HFFc6 (cell line): ENCODE measurements around the gene BET1L. TPM values are rescaled to one million over a fixed set of nuclear protein-coding genes. Genes with fewer than 3 reads are reported as not detected.

Source experiments
- DNase-seq: peaks from one replicate; pipeline ENCODE4 v3.0.0-alpha.2; 2018
- H3K27ac Mint-ChIP-seq: 2 replicates; pipeline ENCODE4 v1.8.0; 2020; ENCODE audit warnings: mild to moderate bottlenecking, mixed read lengths
- H3K27me3 Mint-ChIP-seq: 2 replicates; pipeline ENCODE4 v1.8.0; 2021; ENCODE audit warnings: mild to moderate bottlenecking, moderate library complexity, mixed read lengths; ENCODE audit not compliant: insufficient read depth
- H3K36me3 Mint-ChIP-seq: 2 replicates; pipeline ENCODE4 v1.8.0; 2021; ENCODE audit warnings: low read depth, mixed read lengths
- H3K4me1 Mint-ChIP-seq: 2 replicates; pipeline ENCODE4 v1.8.0; 2020; ENCODE audit warnings: low read depth, mixed read lengths
- H3K4me3 Mint-ChIP-seq: 2 replicates; pipeline ENCODE4 v1.8.0; 2020; ENCODE audit warnings: mild to moderate bottlenecking, moderate library complexity, mixed read lengths
- H3K9me3 Mint-ChIP-seq: 2 replicates; pipeline ENCODE4 v1.8.0; 2020; ENCODE audit warnings: mild to moderate bottlenecking, mixed read lengths
- CTCF ChIP-seq: fragments of 200-600 bp; sonication (generic); IDR thresholded peaks from 2 replicates; pipeline ENCODE4 v1.5.0; 2021; ENCODE audit warnings: antibody characterized with exemption, mild to moderate bottlenecking
- total RNA-seq, 6 experiments: library from RNA; stranded (reverse); fragmentation: NEBNext Ultra II Directional; extraction: Animal tissue kit (Norgen Biotek cat#: 25700); gene quantifications; 2 replicates in 1 of 6; 3 replicates in 5 of 6; pipeline ENCODE4 v1.2.3, GENCODE V29; 2021

The BET1L gene
- total RNA-seq, 6 experiments from 2014 or later = 63.5 to 76.9 (median 67.2) TPM

GRCh38 chr11:252666-253065, 45.5 kb upstream of the BET1L start:
- H3K4me3 Mint-ChIP-seq = no peak overlapping the region
- no peaks in the 10 kb centered on the region for H3K4me1 Mint-ChIP-seq
- peaks cover 3% of the 10 kb centered on the region for H3K27me3 Mint-ChIP-seq
- TF ChIP-seq CTCF = no peak
- no peak for DNase-seq
- H3K36me3 Mint-ChIP-seq = peaks cover 25% of the 10 kb centered on the region
- H3K9me3 Mint-ChIP-seq = no peaks in the 10 kb centered on the region
- no peak overlapping the region for H3K27ac Mint-ChIP-seq

- no peaks in the 10 kb centered on the region for H3K4me1 Mint-ChIP-seq
- H3K4me3 Mint-ChIP-seq = no peak overlapping the region
- DNase-seq = no peak
- no peaks in the 10 kb centered on the region; the same call in 1 of the 2 replicates for H3K27me3 Mint-ChIP-seq
- TF ChIP-seq CTCF = no peak
- peaks cover 30% of the 10 kb centered on the region for H3K36me3 Mint-ChIP-seq
- H3K27ac Mint-ChIP-seq = no peak overlapping the region
- H3K9me3 Mint-ChIP-seq = no peaks in the 10 kb centered on the region
Observed at GRCh38 chr11:251550-251949, 44.4 kb upstream of the BET1L start.

- Mint-ChIP-seq H3K27me3 (no peaks in the 10 kb centered on the region; the same call in 1 of the 2 replicates), H3K4me1 (no peaks in the 10 kb centered on the region), H3K4me3 (no peak overlapping the region), H3K27ac (peak overlapping the region; percentile 20; the same call in 1 of the 2 replicates), H3K9me3 (no peaks in the 10 kb centered on the region), H3K36me3 (peaks cover 32% of the 10 kb centered on the region)
- TF ChIP-seq CTCF = peak; percentile 83
- peak; percentile 45 for DNase-seq
Observed at GRCh38 chr11:250740-251299, 43.6 kb upstream of the BET1L start.

GRCh38 chr11:250274-250673, 43.1 kb upstream of the BET1L start:
- TF ChIP-seq CTCF = no peak
- no peak for DNase-seq
- no peaks in the 10 kb centered on the region for H3K4me1 Mint-ChIP-seq
- H3K4me3 Mint-ChIP-seq = no peak overlapping the region
- no peaks in the 10 kb centered on the region for H3K9me3 Mint-ChIP-seq
- peak overlapping the region; percentile 20; the same call in 1 of the 2 replicates for H3K27ac Mint-ChIP-seq
- H3K27me3 Mint-ChIP-seq = no peaks in the 10 kb centered on the region; the same call in 1 of the 2 replicates
- peaks cover 33% of the 10 kb centered on the region for H3K36me3 Mint-ChIP-seq

- H3K4me3 Mint-ChIP-seq = no peak overlapping the region
- no peak for DNase-seq
- no peaks in the 10 kb centered on the region; the same call in 1 of the 2 replicates for H3K27me3 Mint-ChIP-seq
- H3K27ac Mint-ChIP-seq = no peak overlapping the region; the same call in 1 of the 2 replicates
- no peaks in the 10 kb centered on the region for H3K4me1 Mint-ChIP-seq
- no peaks in the 10 kb centered on the region for H3K9me3 Mint-ChIP-seq
- TF ChIP-seq CTCF = no peak
- peaks cover 35% of the 10 kb centered on the region for H3K36me3 Mint-ChIP-seq
Observed at GRCh38 chr11:249062-249461, 41.9 kb upstream of the BET1L start.
